Cortex of kidney (tissue), 1 donor: ENCODE measurements around the gene KPNA6.
"Not testable (repeated sequence)": the region's sequence is repeated elsewhere in the genome, so short reads cannot be mapped to it uniquely, and the experiment has no call there.

ENCODE experiments used
- DNase-seq: peaks from one replicate; lab custom pipeline; 2025; lab: John Stamatoyannopoulos, UW

KPNA6 gene

DNA sequence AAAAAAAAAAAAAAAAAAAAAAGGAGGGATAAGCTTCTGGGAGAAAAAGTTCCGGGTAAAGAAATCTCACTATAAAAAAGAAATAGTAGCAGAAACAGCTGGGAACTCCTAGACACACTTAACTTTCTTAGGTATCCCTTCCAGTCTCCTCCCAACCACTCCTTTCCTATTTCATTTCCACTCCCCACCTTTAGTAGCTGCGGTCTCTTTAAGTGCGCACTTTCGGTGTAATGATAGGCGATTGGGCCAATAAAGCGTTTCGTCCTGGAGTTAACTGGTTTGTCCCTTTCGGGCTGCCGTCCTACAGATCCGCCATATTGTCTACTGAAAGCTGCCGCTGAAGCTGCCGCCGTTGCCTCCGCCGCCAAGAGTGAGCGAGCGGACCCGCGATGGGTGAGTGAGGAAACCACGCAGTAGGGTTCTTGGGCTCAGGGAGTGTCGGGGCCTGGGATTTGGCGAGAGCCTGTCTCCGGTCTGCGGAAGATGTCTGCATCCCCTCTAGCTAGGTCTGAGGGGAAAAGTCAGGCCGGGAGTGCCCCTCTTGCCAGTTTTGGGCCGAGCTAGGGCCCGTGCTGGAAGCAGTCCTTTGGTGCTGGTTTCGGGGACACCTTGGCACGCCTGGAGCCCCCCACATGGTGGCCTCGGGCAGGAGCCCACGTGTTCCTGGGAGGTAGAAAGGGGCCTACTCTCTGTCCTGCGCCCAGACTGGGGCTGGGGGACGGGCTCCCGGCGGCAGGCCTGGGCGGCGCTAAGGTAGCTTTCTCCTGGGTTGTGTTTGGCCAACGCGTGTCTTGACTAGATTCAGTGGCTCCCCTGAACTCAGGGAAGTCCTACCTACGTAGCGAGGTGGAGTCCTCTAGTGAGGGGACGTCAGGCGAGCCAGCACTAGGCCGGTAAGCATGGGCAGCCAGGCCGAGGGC, at the start of gene KPNA6:
KPNA6 (plus strand) TSS at position 315 of the 920 bp plus-strand sequence; CDS start at position 390, 75 bp downstream.
- DNase-seq, result no peak

GRCh38 chr1:32060914-32061313, 46.9 kb upstream of the KPNA6 start:
- no peak for DNase-seq

DNA sequence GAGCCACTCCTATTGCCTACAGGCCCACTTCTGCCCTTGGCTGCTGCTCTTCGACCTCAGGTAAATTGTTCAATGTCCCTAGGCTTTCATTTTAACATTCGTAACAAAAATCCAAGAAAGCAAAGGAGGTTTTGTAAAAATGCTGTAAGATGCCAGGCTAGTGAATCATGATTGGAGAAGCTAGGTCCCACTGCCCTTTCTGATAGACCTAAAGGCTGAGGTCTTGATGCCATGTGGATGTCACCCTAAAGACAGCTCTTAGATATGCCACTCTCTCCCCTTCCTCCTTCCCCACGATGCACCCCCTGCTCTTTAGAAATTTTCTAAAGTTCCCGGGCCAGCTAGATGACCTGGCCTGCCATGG, 45.0 kb upstream of the KPNA6 start:
- no peak for DNase-seq

DNA sequence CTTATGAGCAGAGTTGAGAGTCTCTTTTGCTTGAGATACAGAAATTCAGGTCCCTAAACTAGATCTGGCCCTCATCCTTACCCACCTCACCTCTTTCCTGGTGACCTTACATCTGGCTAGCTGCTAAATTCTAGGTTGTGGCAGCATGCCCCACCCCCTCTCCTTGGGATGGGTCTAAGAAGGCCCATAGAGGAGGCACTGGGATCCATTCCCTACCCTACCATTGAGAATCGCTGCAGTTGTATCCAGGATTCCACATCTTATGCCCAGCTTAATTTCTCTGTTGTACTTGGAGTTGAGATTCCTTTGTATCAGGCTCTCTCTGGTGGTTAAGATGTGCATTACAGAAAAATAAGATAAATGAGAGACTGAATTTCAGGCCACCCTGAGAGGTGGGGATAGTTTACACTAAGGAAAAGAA, 44.6 kb upstream of the KPNA6 start:
- no peak for DNase-seq

DNA sequence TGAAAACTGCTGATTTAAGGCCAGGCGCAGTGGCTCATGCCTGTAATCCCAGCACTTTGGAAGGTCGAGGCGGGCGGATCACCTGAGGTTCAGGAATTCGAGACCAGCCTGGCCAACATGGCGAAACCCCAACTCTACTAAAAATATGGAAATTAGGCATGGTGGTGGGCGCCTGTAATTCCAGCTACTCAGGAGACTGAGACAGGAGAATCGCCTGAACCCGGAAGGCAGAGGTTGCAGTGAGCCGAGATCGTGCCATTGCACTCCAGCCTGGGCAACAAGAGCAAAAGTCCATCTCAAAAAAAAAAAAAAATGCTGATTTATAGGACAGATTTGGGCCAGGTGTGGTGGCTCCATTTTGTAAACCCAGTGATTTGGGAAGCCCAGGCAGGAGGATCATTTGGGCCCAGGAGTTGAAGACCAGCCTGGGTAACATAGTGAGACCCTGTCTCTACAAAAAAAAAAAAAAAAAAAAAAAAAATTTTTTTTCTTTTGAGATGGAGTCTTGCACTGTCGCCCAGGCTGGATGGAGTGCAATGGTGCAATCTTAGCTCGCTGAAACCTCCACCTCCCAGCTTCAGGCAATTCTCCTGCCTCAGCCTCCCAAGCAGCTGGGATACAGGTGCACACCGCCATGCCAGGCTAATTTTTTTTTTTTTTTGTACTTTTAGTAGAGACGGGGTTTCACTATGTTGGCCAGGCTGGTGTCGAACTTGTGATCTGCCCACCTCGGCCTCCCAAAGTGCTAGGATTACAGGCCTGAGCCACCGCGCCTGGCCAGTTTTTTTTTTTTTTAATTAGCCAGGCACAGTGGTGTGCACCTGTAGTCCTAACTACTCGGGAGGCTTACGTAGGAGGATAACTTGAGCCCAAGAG, 42.0 kb upstream of the KPNA6 start:
- not testable (repeated sequence) for DNase-seq

DNA sequence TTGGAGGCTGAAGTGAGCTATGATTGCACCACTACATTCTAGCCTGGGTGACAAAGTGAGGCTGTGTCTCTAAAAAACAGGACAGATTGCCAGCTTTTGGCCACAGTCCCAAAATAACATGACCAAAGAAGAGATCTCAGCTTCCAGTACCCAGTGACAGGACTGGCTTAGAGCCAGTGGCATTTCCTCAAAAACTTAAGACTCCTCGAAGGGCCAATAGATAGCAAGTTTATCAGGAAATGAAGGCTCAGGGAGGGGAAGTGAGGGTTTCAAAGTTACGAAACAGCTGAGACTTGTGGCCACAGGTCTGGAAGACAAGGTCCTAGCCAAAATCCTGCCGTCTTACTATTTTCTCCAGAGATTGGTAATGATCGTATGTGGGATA, 41.4 kb upstream of the KPNA6 start:
- DNase-seq, result no peak

DNA sequence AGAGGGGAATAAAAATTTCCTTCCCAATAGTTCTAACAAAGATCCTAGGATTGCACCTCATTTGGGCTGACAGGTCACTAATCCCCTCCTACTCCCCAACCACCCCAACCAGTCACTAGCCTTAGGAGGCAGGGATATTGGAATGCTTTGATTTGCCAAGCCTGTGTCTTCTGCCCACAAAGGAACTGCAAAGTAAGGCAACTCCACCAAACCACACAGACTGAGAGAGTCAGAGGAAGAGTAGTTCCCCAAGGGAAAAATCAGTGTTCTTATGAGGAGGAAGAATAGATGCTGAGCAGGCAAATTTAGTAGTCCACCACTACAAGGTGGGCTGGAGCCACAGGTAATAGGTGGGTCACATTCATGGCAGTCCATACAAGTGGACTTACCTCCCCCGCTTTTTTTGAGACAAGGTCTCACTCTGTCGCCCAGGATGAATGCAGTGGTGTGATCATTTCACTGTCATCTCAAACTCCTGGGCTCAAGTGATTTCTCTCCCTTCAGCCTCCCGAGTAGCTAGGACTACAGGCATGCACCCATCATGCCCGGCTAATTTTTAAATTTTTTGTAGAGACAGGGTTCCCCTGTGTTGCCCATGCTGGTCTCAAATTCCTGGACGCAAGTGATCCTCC, 38.8 kb upstream of the KPNA6 start:
- DNase-seq, result no peak

DNA sequence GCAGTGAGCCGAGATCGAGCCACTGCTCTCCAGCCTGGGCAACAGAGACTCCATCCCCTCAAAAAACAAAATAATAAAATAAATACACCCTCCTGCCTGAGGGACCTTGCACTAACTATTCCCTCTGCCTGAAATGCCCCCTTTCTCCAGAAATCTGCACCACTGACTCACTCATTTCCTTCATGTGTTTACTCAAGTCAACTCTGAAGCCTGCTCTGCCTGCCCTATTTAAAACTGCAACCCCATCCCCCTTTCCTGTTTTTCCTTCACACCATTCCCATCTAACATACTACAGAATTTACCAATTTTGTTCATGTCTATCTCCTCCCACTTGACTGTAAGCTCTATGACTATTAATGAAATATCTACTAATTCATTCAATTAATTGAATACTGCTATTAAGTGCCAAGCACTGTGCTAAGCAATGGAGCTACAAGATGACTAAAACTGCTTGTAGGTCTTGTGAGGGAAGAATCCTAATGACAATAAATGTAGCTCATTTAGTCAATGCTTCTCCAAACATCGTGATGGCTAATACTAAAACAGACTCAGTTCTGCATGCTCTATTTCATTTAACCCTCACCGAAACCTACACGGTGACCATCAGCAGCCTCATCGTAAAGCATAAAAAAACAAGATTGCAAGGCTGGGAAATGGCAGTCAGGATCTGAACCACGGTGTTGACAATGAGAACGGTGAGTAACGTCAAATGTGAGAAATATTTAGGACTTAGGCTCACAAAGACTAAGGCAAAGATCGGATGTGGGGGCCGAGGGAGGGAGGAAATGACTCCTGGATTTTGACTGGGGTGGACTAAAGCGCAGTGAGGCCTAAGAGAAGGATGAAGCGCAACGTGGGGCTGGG, 35.9 kb upstream of the KPNA6 start:
- DNase-seq, result no peak

- DNase-seq, result peak; percentile 86
Observed at GRCh38 chr1:32072622-32073298, 35.1 kb upstream of the KPNA6 start, which contains the start of gene TMEM39B. TMEM39B (plus strand) TSS chr1:32072939; CDS start chr1:32073048, 109 bp downstream.

DNA sequence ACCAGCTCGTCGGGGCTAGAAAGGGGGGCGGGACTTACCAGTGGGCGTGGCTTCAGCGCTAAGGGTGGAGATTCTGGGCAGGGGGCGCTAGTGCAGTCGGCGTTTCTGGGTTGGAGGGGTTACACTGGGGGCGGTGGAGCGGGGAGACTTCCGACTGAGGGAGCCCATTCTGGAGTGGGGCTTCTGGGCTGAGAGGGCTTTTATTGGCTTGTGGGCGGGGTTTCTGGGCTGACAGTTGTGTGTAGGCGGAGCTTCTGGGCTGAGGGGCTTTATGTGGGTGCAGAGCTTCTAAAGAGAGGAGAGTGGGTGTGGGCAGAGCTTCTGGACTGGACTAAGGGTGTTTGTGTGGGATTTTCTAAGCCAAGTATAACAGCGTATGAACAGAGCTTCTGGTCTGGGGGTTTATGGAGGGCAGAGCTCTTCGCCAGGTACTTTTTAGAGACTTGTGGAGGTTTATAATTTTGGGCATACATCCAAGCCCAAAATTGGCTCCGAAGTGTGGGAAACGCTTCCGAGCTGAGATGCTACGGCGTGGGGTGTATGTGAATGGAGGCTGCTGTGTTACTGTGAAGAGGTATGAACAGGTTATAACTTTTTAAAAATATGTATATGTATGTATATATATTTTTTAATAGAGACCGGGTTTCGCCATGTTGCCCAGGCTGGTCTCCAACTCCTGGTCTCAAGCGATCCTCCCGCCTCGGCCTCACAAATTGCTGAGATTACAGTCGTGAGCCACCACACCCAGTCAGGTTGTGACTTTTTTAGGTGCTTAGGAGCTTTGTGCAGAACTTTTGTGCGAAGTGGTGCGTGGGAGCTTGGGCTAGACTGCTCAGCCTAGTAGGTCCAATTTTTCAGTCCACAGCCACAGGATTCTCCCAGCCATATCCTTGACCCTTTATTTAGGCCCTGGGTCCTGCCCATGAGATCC, 34.3 kb upstream of the KPNA6 start:
- no peak for DNase-seq

GRCh38 chr1:32074841-32075240, 33.0 kb upstream of the KPNA6 start:
- no peak for DNase-seq

DNA sequence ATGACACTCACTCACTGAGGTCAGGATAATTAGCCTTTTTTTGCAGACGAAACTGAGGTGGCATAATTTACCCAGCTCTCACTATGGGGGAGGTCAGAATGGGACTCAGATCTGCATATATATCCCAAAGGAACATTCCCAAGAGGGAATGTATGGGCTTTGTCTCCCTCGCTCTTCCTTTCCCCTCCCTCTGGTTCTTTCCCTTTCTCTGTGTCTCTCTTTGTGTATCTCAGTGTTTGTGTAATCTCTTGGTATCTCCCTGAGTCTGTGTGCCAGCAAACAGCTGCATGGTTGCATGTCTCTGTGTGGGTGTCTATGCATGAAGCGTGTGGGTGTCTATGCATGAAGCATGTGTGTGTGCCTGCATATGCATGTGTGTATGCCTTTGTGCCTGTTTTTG, 30.4 kb upstream of the KPNA6 start:
- no peak for DNase-seq

GRCh38 chr1:32082022-32082421, 25.8 kb upstream of the KPNA6 start:
- DNase-seq, result no peak

DNA sequence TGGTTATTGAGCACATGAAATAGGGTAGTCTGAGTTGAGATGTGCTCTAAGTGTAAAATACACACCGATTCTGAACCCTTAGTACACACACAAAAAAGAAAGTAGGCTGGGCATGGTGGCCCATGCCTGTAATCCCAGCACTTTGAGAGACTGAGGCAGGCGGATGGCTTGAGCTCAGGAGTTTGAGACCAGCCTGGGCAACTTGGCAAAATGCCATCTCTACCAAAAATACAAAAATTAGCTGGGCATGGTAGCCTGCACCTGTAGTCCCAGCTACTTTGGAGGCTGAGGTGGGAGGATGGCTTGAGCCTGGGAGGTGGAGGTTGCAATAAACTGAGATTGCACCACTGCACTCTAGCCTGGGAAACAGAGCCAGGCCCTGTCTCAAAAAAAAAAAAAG, 21.5 kb upstream of the KPNA6 start:
- DNase-seq, result not testable (repeated sequence)

- DNase-seq, result no peak
Observed at GRCh38 chr1:32091176-32091575, 16.7 kb upstream of the KPNA6 start.

- DNase-seq, result no peak
Observed at GRCh38 chr1:32091591-32091990, 16.3 kb upstream of the KPNA6 start.

DNA sequence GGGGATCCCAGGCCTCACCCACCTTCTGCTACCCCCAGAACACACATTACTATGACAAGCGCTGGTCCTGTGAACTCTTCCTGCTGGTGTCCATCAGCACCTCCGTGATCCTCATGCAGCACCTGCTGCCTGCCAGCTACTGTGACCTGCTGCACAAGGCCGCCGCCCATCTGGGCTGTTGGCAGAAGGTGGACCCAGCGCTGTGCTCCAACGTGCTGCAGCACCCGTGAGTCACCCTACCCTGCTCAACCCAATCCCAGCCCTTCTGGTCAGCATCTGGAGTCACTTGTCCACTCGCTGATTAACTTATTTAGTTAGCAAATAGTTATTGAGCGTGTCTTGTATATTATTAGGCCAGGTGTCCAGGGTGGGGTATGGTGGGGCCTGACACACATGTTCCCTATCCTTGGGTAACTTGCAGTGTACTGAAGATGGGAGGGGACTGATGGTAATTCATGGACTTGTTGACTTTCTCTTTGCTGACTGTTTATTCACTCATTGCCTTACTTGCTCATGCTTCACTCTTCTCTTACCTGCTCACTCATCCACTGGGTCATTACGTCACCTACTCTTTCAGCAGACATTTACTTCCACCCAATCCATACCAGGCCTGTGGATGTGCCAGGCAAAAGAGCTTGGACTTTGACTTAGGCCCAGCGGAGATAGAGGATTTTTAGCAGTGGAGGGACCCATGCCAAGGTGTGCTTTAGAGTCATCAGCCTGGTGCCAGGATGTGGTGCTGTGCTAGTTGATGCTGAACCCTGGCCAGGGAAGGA, 12.9 kb upstream of the KPNA6 start:
- DNase-seq, result no peak

DNA sequence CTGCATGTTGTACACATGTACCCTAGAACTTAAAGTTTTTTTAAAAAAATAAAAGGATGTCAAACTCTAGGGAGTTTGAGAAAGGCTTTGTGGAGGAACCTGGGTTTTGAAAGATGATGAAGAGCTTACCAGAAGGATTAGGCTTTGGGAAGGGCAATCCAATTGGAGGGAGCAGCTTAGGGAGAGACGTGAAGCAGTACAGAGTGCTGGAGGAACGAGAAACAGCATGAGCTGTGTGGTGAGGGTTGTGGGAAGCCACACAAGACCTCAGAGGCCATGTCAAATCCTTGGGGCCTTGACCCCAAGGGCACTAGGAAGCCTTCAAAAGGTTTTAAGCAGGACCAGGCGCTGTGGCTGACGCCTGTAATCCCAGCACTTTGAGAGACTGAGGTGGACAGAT, 8.4 kb upstream of the KPNA6 start:
- no peak for DNase-seq

GRCh38 chr1:32100359-32100758, 7.5 kb upstream of the KPNA6 start:
- no peak for DNase-seq
